K562 (cell line): ENCODE results near the gene KLK7. TPM values are rescaled to one million over a fixed set of nuclear protein-coding genes. Genes with fewer than 3 reads are reported as not detected.

Experiments
- BCLAF1 ChIP-seq, 2 experiments: fragments of 450-650 bp in 1 of 2; IDR thresholded peaks; 2 replicates each; pipeline ENCODE4 v1.6.1; 2011 to 2017; ENCODE audit warnings: low read depth in 2 of 2, antibody characterized with exemption in 1 of 2, borderline replicate concordance in 1 of 2, low read length in 1 of 2, mild to moderate bottlenecking in 1 of 2, mixed read lengths in 1 of 2; ENCODE audit not compliant: control insufficient read depth in 1 of 2
- BCOR ChIP-seq: fragments of 450-650 bp; IDR thresholded peaks from 2 replicates; pipeline ENCODE4 v1.6.1; 2016
- BHLHE40 ChIP-seq: IDR thresholded peaks from 2 replicates; pipeline ENCODE4 v1.6.1; 2011; ENCODE audit warnings: low read length, improper control_type of control experiment
- MAZ ChIP-seq, 2 experiments: fragments of 450-650 bp in 1 of 2; sonication (generic) in 1 of 2; formaldehyde crosslinking; IDR thresholded peaks in 1 of 2; conservative IDR thresholded peaks in 1 of 2; 2 replicates each; pipeline versions ENCODE4 v1.4.0 to v1.5.0; 2020; ENCODE audit warnings: mild to moderate bottlenecking in 1 of 2, missing genetic modification reagents in 1 of 2
- MYC ChIP-seq, 2 experiments: fragments of 250-450 bp in 1 of 2; sonication (Bioruptor Pico) in 1 of 2; IDR thresholded peaks; 2 replicates each; pipeline versions ENCODE4 v1.5.1 to v1.6.1; 2012 to 2021; ENCODE audit warnings: low read depth in 2 of 2, borderline replicate concordance in 1 of 2, improper control_type of control experiment in 1 of 2, low read length in 1 of 2, mild to moderate bottlenecking in 1 of 2, moderate library complexity in 1 of 2
- NCOA1 ChIP-seq: fragments of 450-650 bp; IDR thresholded peaks from 2 replicates; pipeline ENCODE4 v1.6.1; 2016; ENCODE audit warnings: low read depth
- NFE2 ChIP-seq: IDR thresholded peaks from 2 replicates; pipeline ENCODE4 v1.6.1; 2014; ENCODE audit warnings: antibody characterized with exemption, low read depth
- NKRF ChIP-seq: fragments of 450-650 bp; IDR thresholded peaks from 2 replicates; pipeline ENCODE4 v1.6.1; 2016; ENCODE audit warnings: borderline replicate concordance
- NRF1 ChIP-seq, 2 experiments: fragments of 450-650 bp; IDR thresholded peaks in 1 of 2; conservative IDR thresholded peaks in 1 of 2; 2 replicates each; pipeline ENCODE4 v1.6.1; 2014; ENCODE audit warnings: mild to moderate bottlenecking in 2 of 2
- RBFOX2 ChIP-seq: fragments of 200-400 bp; formaldehyde crosslinking; IDR thresholded peaks from 2 replicates; pipeline ENCODE4 v1.6.1; 2017; ENCODE audit warnings: low read depth, mild to moderate bottlenecking, low read length, moderate library complexity
- SMAD1 ChIP-seq: fragments of 150-350 bp; IDR thresholded peaks from 2 replicates; pipeline ENCODE4 v1.6.1; 2014; ENCODE audit warnings: low read length, low read depth; ENCODE audit not compliant: partially characterized antibody
- SMARCE1 ChIP-seq: fragments of 450-650 bp; IDR thresholded peaks from 2 replicates; pipeline ENCODE4 v1.7.1; 2016; ENCODE audit warnings: mild to moderate bottlenecking
- SPI1 ChIP-seq: IDR thresholded peaks from 2 replicates; pipeline ENCODE4 v1.6.1; 2011; ENCODE audit warnings: low read depth, low read length, control low read depth, borderline replicate concordance
- SRF ChIP-seq, 2 experiments: fragments of 250-450, 450-650 bp in 1 of 2; sonication (Bioruptor Pico) in 1 of 2; sonication (generic) in 1 of 2; formaldehyde crosslinking; IDR thresholded peaks; 2 replicates each; pipeline versions ENCODE4 v1.5.0 to v1.5.1; 2020 to 2022; ENCODE audit warnings: mild to moderate bottlenecking in 1 of 2, missing genetic modification reagents in 1 of 2
- TEAD4 ChIP-seq, 2 experiments: sonication (generic) in 1 of 2; formaldehyde crosslinking in 1 of 2; IDR thresholded peaks; 2 replicates each; pipeline versions ENCODE4 v1.6.1 to v1.8.0; 2012 to 2022; ENCODE audit warnings: borderline replicate concordance in 1 of 2, inconsistent platforms in 1 of 2, low read length in 1 of 2, mild to moderate bottlenecking in 1 of 2, missing genetic modification reagents in 1 of 2
- THRAP3 ChIP-seq: fragments of 450-650 bp; IDR thresholded peaks from 2 replicates; pipeline ENCODE4 v1.6.1; 2016; ENCODE audit warnings: mild to moderate bottlenecking, inconsistent platforms, borderline replicate concordance
- ZBTB5 ChIP-seq: fragments of 450-650 bp; IDR thresholded peaks from 2 replicates; pipeline ENCODE4 v1.6.1; 2017; ENCODE audit warnings: antibody characterized with exemption
- ZNF197 ChIP-seq: fragments of 200-800 bp; sonication (Bioruptor generic); IDR thresholded peaks from 2 replicates; pipeline ENCODE4 v1.6.1; 2016; ENCODE audit warnings: low read depth, missing genetic modification characterization, missing compliant biosample characterization
- polyA plus RNA-seq, 8 experiments: library from polyadenylated mRNA; depleted of rRNA in 4 of 8; stranded (reverse) in 5 of 8; unstranded in 3 of 8; fragments of >200 nt; fragmentation: Nextera tagmentation in 2 of 8; fragmentation: Illumina TruSeq in 1 of 8; extraction: Ambion mirVana in 2 of 8; extraction: Trizol in 1 of 8; gene quantifications; 2 replicates each; pipeline versions ENCODE4 v1.2.1 to v1.2.3, GENCODE V29; 2011 to 2014; ENCODE audit warnings: inconsistent platforms in 1 of 8, missing spikeins in 1 of 8
- total RNA-seq, 7 experiments: library from RNA; depleted of rRNA in 6 of 7; stranded (reverse); fragments of >200 nt in 6 of 7; fragmentation: Illumina TruSeq in 2 of 7; extraction: Trizol in 2 of 7; gene quantifications; 2 replicates each; pipeline versions ENCODE4 v1.2.1 to v1.2.3, GENCODE V29; 2011 to 2021; ENCODE audit warnings: low replicate concordance in 1 of 7

Gene KLK7
- total and polyA plus RNA-seq, 9 of the 15 experiments (the other 6 are each of a cell fraction or from before 2014, with no cell fraction given): 0.03 TPM; not detected in 8

GRCh38 chr19:51002542-51003311 is 19.0 kb upstream of the KLK7 start (continued):
- TF ChIP-seq NCOA1 (no peak), MYC (IDR thresholded peaks at IDR 0.05; ENCODE audit: low read depth, low read length) (peak; percentile 59; the same call in 1 of the 2 replicates), MYC (CRISPR knock-in tag; IDR thresholded peaks at IDR 0.05; ENCODE audit: borderline replicate concordance, low read depth) (no peak), SPI1 (peak; percentile 77), SMARCE1 (0 out of 2 replicates have a peak, but pooled peaks have one; percentile 6), BHLHE40 (peak; percentile 28; the same call in 1 of the 2 replicates), ZBTB5 (no peak), RBFOX2 (peak; percentile 53), ZNF197 (CRISPR knock-in tag) (no peak), BCLAF1 (IDR thresholded peaks at IDR 0.05; ENCODE audit: borderline replicate concordance in 1 of 2, control insufficient read depth in 1 of 2, low read depth in 2 of 2, low read length in 1 of 2) (no peak), SMAD1 (no peak), BCOR (0 out of 2 replicates have a peak, but pooled peaks have one; percentile 49), MAZ (CRISPR knock-in tag; conservative IDR thresholded peaks at IDR 0.05 in 1 of 2, IDR thresholded peaks at IDR 0.05 in 1 of 2) (peak; percentile 16 to 56; a peak in 2 of 4 replicates), NRF1 (conservative IDR thresholded peaks at IDR 0.05 in 1 of 2, IDR thresholded peaks at IDR 0.05 in 1 of 2) (peak; percentile 78 to 82), THRAP3 (no peak), NFE2 (no peak), SRF (CRISPR knock-in tag; IDR thresholded peaks at IDR 0.05) (peak in 1 of 2 experiments; percentile 81; a peak in 2 of 4 replicates), NKRF (no peak), TEAD4 (IDR thresholded peaks at IDR 0.05; ENCODE audit: low read length) (no peak), TEAD4 (CRISPR knock-in tag; IDR thresholded peaks at IDR 0.05; ENCODE audit: borderline replicate concordance) (no peak)
